OCI-LY1 (cell line): ENCODE measurements around the gene CCNB3.

Source experiments
- EZH2 ChIP-seq: fragments of 200-600 bp; sonication (generic), shearing (Covaris generic); IDR thresholded peaks from 2 replicates; pipeline ENCODE4 v1.8.0; 2017; ENCODE audit warnings: borderline replicate concordance, mixed run types, mild to moderate bottlenecking, antibody characterized with exemption, low read length, moderate library complexity, mixed read lengths
- TF ChIP-seq, protein P1 (sequence below): fragments of 200-600 bp; sonication (generic), shearing (Covaris generic); IDR thresholded peaks from 2 replicates; pipeline ENCODE4 v1.5.1; 2017; ENCODE audit warnings: mild to moderate bottlenecking, antibody characterized with exemption, low read length, moderate library complexity, mixed read lengths

GRCh38 chrX:50386520-50386919 lies 182.0 kb downstream of the CCNB3 start:
- TF ChIP-seq, protein P1, sequence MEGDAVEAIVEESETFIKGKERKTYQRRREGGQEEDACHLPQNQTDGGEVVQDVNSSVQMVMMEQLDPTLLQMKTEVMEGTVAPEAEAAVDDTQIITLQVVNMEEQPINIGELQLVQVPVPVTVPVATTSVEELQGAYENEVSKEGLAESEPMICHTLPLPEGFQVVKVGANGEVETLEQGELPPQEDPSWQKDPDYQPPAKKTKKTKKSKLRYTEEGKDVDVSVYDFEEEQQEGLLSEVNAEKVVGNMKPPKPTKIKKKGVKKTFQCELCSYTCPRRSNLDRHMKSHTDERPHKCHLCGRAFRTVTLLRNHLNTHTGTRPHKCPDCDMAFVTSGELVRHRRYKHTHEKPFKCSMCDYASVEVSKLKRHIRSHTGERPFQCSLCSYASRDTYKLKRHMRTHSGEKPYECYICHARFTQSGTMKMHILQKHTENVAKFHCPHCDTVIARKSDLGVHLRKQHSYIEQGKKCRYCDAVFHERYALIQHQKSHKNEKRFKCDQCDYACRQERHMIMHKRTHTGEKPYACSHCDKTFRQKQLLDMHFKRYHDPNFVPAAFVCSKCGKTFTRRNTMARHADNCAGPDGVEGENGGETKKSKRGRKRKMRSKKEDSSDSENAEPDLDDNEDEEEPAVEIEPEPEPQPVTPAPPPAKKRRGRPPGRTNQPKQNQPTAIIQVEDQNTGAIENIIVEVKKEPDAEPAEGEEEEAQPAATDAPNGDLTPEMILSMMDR, result no peak
- no peak for TF ChIP-seq EZH2
